Measurements from ENCODE around the gene GABRQ. TPM values are rescaled to one million over a fixed set of nuclear protein-coding genes. Genes with fewer than 3 reads are reported as not detected.

Gene GABRQ
- total RNA-seq, 1 donor from 2014 or later: 0.08 TPM

DNA sequence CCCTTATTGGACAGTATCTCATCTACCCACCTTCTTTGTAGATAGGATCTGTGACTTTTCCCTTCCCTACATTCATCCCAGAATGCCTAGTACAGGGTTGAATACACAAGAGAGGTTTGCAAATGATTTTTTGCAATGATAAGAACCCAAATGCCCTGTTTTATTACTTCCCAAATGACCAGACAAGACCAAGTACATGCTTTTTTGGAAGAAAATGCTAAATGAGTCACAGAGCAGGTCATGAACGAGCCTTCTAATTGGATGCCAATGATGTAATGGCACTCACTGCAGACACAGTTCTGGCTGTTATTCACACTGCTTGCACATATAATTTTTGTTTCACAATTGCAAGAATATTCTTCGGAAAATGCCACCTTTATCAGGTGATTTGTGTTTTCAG, 17.8 kb upstream of the GABRQ start:
- Histone ChIP-seq H3K4me3 (ENCODE audit: low read depth, low read length) (no peak overlapping the region), H3K27me3 (ENCODE audit: control insufficient read depth, insufficient read depth, low read length) (no peaks in the 10 kb centered on the region), H3K36me3 (ENCODE audit: control insufficient read depth, insufficient read depth, low read length) (no peaks in the 10 kb centered on the region)
- TF ChIP-seq, protein P1, sequence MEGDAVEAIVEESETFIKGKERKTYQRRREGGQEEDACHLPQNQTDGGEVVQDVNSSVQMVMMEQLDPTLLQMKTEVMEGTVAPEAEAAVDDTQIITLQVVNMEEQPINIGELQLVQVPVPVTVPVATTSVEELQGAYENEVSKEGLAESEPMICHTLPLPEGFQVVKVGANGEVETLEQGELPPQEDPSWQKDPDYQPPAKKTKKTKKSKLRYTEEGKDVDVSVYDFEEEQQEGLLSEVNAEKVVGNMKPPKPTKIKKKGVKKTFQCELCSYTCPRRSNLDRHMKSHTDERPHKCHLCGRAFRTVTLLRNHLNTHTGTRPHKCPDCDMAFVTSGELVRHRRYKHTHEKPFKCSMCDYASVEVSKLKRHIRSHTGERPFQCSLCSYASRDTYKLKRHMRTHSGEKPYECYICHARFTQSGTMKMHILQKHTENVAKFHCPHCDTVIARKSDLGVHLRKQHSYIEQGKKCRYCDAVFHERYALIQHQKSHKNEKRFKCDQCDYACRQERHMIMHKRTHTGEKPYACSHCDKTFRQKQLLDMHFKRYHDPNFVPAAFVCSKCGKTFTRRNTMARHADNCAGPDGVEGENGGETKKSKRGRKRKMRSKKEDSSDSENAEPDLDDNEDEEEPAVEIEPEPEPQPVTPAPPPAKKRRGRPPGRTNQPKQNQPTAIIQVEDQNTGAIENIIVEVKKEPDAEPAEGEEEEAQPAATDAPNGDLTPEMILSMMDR (IDR thresholded peaks at IDR 0.05; ENCODE audit: insufficient read depth, low read length, poor library complexity, severe bottlenecking): no peak
- DNase-seq (ENCODE audit: low read depth): no peak

DNA sequence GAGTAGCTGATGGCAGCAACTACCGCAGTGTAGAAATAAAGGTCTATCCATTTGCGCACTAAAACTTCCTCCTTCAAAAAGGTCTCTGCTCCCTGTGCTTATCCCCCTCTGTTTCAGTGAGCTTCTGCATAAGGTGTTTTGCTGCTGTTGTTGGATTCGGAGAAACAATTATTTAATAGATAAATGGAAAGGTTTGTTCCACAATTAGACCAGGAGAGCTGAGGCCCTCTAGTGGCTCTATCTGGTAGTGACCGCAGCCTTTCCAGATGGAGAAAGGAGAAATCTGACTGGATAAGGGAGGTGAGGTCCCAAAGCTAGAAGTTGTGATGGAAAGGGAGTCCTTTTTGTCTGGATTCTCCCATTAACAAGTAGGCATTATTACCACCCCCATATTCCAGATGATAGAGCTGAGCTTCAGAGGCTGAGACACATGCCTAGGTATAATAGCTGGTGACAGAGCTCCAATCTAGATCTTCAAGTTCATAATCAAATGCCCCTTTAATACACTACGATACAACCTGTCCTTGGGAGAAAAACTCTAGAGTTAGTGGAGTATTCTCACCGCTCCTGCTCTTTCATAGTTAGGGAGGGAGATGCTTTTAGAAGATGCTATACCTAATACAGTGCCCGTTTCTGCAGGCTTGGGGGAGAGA, 5.1 kb upstream of the GABRQ start:
- H3K36me3 ChIP-seq (ENCODE audit: control insufficient read depth, insufficient read depth, low read length): no peaks in the 10 kb centered on the region
- TF ChIP-seq, protein P1 (IDR thresholded peaks at IDR 0.05; ENCODE audit: insufficient read depth, low read length, poor library complexity, severe bottlenecking): peak; percentile 78
- H3K27me3 ChIP-seq (ENCODE audit: control insufficient read depth, insufficient read depth, low read length): peaks cover 10% of the 10 kb centered on the region
- DNase-seq (ENCODE audit: low read depth): no peak
- no peak overlapping the region for H3K4me3 ChIP-seq (ENCODE audit: low read depth, low read length)

DNA sequence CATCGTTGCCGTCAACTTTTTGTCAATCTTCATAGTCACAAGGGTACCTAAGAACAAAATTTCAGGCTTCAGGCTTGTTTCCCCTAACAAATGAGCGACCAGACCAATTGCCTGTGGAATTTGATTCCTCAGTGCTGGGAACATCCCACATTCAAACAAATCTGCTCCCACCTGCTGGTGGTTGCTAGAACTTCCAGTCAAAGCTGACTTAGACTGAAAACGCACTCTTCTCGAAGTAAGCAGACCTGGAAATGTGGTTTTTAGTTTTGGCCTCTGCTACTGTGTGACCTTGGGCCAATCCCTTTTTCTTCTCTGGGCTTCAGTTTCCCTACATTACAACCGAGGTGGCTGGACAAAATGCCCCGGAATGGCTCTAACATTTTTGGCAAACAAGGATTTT, 1.8 kb upstream of the GABRQ start:
- peaks cover 25% of the 10 kb centered on the region for H3K27me3 ChIP-seq (ENCODE audit: control insufficient read depth, insufficient read depth, low read length)
- H3K4me3 ChIP-seq (ENCODE audit: low read depth, low read length): no peak overlapping the region
- TF ChIP-seq, protein P1 (IDR thresholded peaks at IDR 0.05; ENCODE audit: insufficient read depth, low read length, poor library complexity, severe bottlenecking): peak; percentile 49
- H3K36me3 ChIP-seq (ENCODE audit: control insufficient read depth, insufficient read depth, low read length): no peaks in the 10 kb centered on the region
- no peak for DNase-seq (ENCODE audit: low read depth)

DNA sequence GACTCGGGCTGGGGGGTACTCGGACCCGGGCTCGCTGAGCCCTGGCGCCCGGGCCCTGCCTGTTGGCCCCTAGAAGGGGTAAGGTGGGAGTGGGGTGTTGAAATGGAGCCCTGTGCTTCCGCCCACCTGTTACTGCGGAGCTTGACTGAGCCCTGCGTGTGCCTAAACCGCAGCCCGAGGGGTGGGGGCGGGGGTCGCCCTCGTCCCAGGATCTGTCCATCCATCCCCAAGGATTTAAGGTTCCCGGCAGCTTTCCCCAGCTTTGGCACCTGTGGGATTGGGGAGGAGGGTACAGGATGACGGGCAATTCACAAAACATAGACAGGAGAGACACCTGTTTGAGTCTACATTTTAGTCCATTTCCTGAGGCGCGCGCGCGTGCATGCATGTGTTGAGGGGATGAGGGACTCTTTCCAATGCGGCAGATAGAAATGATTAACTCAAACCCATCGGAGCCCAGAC, 779 bp downstream of the GABRQ start:
- Histone ChIP-seq H3K4me3 (ENCODE audit: low read depth, low read length) (no peak overlapping the region), H3K36me3 (ENCODE audit: control insufficient read depth, insufficient read depth, low read length) (no peaks in the 10 kb centered on the region), H3K27me3 (ENCODE audit: control insufficient read depth, insufficient read depth, low read length) (peaks cover 23% of the 10 kb centered on the region)
- no peak for DNase-seq (ENCODE audit: low read depth)
- TF ChIP-seq, protein P1 (IDR thresholded peaks at IDR 0.05; ENCODE audit: insufficient read depth, low read length, poor library complexity, severe bottlenecking): no peak

DNA sequence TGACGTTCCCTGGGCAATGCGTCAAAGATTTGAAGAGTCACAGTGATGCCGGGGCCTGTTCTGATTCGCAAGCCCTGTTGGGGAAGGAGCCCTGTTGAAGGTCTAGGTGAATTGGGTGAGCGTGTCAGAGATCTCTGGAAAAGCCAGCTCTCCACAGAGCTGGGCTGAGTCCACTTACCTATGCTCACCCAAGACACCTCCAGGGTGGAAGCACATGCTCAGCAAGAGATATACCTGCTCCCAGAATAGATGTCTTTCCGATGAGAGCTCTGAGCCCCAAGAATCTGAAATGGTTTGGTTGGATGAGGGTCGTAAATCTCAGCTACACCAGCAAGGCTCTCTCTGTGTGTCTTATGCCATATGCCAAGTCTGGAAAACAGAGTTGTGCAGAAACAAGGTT, 1.7 kb downstream of the GABRQ start:
- TF ChIP-seq, protein P1 (IDR thresholded peaks at IDR 0.05; ENCODE audit: insufficient read depth, low read length, poor library complexity, severe bottlenecking): no peak
- peaks cover 23% of the 10 kb centered on the region for H3K27me3 ChIP-seq (ENCODE audit: control insufficient read depth, insufficient read depth, low read length)
- H3K36me3 ChIP-seq (ENCODE audit: control insufficient read depth, insufficient read depth, low read length): no peaks in the 10 kb centered on the region
- H3K4me3 ChIP-seq (ENCODE audit: low read depth, low read length): no peak overlapping the region
- no peak for DNase-seq (ENCODE audit: low read depth)

Measured in kidney epithelial cell (primary cell).